ENCODE measurements around the gene SLC25A41.
A peak's percentile ranks its signal among the peaks of the same experiment; 100 is the strongest.
"Not testable (repeated sequence)": the region's sequence is repeated elsewhere in the genome, so short reads cannot be mapped to it uniquely, and the experiment has no call there.

Gene SLC25A41

DNA sequence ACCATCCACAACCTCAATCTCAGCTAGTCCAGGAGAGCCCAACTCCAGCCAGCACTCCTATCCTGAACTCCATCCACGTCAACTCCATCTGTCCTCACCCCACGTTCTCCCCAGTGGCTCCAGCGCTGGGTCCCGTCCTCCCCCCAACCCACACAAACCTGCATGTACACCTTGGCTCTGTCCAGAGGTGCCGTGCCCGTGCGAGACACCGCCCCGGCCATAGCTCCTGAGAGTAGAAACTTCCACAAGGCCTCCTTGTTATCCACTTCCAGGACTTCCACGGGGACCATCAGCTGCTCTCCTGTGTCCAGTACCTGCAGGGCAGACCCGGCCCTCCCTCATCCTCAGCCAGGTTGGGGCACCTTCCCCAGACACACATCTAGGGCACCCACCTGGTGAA is 1.7 kb downstream of the SLC25A41 start:
- no peak for DNase-seq (ENCODE audit: low read depth)
- no peak overlapping the region for H3K4me3 ChIP-seq (ENCODE audit: control insufficient read depth, low read depth, low read length)
- TF ChIP-seq, protein P1, sequence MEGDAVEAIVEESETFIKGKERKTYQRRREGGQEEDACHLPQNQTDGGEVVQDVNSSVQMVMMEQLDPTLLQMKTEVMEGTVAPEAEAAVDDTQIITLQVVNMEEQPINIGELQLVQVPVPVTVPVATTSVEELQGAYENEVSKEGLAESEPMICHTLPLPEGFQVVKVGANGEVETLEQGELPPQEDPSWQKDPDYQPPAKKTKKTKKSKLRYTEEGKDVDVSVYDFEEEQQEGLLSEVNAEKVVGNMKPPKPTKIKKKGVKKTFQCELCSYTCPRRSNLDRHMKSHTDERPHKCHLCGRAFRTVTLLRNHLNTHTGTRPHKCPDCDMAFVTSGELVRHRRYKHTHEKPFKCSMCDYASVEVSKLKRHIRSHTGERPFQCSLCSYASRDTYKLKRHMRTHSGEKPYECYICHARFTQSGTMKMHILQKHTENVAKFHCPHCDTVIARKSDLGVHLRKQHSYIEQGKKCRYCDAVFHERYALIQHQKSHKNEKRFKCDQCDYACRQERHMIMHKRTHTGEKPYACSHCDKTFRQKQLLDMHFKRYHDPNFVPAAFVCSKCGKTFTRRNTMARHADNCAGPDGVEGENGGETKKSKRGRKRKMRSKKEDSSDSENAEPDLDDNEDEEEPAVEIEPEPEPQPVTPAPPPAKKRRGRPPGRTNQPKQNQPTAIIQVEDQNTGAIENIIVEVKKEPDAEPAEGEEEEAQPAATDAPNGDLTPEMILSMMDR (conservative IDR thresholded peaks at IDR 0.05; ENCODE audit: control insufficient read depth, insufficient read depth, low read depth, low read length), result no peak

DNA sequence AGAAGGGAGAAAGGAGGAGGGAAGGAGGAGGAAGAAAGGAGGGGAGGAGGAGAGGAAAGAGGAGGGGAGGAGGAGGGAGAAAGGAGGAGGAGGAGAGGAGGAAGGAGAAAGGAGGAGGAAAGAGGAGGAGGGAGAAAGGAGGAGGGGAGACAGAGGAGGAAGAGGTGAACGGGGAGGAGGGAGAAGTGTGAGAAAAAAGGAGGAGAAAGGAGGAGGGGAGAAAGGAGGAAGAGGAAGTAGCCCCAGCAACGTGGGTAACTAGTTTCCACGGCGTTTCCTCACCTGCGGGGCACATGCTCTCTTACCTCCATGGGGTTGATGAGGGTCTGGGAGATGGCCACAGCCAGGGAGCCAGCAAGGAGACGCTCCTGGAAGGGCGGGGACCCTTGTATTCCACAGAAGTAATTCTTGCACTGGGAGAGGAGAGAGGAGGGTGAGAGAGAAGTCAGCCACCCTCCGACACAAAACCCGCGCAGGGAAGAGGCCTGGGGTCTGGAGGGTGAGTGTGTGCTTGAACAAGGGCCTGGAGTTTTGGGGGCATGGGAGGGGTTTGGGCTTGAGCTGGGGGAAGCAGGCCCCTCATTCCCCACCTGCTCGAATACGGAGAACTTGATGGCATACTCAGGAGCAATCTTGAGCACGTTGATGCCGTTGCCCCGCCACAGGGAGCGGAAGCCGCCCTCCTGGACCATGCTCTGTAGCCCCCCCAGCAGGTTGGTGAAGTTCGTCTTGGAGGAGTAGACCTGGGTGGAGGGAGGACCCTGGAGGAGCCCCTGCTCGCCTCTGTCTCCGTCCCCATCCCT is 3.9 kb downstream of the SLC25A41 start:
- no peak overlapping the region for H3K4me3 ChIP-seq (ENCODE audit: control insufficient read depth, low read depth, low read length)
- TF ChIP-seq, protein P1 (conservative IDR thresholded peaks at IDR 0.05; ENCODE audit: control insufficient read depth, insufficient read depth, low read depth, low read length), result no peak
- no peak for DNase-seq (ENCODE audit: low read depth)

DNA sequence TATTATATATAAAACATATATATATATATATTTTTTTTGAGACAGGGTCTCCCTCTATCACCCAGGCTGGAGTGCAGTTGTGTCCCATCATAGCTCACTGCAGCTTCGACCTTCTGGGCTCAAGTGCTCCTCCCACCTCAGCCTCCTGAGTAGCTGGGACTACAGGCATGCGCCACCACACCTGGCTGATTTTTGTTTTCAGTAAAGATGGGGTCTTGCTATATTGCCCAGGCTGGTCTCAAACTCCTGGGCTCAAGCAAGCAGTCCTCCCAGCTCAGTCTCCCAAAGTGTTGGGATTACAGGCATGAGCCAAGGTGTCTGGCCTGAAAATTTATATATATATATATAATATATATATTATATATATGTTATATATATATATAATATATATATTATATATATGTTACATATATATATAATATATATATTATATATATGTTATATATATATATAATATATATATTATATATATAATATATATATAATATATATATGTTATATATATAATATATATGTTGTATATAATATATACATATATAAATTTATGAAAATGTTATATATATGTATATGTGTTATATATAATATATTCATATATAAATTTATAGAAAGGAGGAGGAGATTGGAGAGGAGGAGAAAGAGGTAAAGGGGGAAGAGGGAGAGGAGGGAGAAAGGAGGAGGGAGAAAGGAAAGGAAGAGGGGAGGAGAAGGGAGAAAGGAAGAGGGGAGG is 4.7 kb downstream of the SLC25A41 start:
- DNase-seq (ENCODE audit: low read depth); H3K4me3 ChIP-seq (ENCODE audit: control insufficient read depth, low read depth, low read length): not testable (repeated sequence)

DNA sequence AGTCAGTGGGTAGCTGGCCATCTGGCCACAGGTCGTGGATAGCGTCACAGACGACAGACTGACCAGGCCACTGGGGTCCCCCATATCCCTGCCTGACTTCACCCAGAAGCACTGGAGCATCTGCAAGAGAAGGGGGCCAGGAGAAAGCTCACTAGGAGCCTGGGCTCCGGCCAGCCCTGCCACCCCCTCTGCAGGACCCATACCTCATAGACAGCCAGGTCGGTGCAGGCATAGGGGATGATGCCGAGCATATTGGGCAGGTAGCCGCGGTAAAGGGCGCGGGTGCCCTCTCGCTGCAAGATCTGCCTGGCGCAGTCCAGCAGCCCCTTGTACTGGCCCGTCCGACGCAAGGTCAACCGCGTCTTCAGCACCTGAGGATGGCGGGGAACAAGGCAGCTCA is 6.4 kb downstream of the SLC25A41 start:
- no peak for DNase-seq (ENCODE audit: low read depth)
- H3K4me3 ChIP-seq (ENCODE audit: control insufficient read depth, low read depth, low read length), result no peak overlapping the region
- TF ChIP-seq, protein P1 (conservative IDR thresholded peaks at IDR 0.05; ENCODE audit: control insufficient read depth, insufficient read depth, low read depth, low read length), result no peak

DNA sequence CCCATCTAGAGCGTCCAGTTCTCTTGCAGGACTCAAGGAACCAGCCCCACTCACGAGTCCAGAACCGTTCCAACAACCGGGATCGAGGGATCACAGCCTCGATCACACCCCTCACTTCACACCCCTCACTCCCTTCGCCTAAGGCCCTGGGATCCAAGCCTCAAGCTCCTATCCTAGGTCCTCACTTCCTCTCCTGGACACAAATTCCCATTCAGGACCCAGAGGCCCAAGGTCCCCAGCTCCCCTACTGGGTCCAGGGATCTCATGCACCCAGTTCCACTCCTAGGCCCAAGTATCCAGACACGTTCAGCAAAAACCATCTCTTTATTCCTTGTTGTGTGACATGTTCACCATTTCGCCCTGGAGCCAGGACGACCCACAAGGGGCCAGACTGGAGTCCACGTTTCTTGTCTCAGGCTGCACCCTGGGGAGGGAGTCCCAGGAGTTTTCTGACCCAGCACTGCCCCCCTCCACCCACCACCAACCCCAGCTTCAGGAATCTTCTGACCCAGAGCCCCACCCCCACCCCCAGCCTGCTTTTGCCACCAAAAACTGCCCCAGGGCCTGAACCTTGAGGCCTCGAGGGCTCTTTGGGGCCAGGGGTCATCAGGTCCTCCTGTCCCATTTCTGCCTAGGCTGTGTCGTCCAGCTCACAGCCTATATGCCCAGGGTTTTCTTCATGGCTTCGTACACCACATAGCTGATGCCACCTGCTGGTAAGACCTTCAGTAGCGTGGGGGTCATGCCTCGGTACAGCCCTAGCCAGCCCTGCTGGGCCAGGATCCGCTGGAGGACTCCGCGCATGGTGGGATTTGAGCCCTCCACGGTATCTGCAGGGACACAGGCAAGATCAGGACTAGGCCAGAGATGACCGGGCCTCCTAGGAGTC is 7.6 kb downstream of the SLC25A41 start:
- H3K4me3 ChIP-seq (ENCODE audit: control insufficient read depth, low read depth, low read length), result peak overlapping the region; percentile 4
- DNase-seq (ENCODE audit: low read depth), result no peak
- TF ChIP-seq, protein P1 (conservative IDR thresholded peaks at IDR 0.05; ENCODE audit: control insufficient read depth, insufficient read depth, low read depth, low read length), result no peak

DNA sequence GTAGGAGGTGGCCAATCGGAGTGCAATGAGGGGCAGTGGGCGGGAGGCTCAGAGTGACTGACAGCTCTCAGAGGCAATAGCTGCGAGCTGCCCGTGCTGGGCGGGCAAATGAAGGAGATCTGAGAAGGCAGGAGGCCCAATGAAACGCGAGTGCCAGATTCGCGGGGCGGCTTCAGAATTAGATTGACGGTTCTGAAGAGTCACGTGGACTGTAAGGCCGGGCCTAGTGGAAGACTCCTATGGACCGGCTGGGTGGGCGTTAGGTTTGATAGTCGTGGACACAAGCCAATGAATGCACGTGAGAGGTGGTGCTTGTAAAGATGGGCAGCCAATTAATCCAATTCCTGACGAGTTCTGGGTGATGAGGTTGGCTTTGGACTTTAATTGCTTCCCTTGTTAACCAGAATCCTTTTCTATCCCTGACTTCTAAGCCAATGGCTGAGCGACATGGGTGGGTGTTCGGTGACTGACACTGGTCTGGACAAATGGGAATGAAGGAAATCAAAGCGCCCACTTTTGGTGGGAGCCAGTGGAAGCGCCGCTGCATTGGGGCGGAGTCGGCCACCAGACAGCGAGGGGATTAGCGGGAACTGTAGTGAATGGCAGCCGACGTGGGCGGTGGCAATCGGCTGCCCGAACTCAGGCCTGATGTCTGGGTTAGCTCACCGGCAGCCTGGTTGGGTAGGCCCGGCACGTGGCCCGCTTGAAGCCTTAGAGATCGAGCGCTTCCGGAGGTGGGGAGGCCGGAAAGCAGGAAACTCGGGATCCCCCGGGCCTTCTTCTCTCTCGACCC is 8.4 kb downstream of the SLC25A41 start:
- DNase-seq (ENCODE audit: low read depth), result peak; percentile 100
- TF ChIP-seq, protein P1 (conservative IDR thresholded peaks at IDR 0.05; ENCODE audit: control insufficient read depth, insufficient read depth, low read depth, low read length), result no peak
- peak overlapping the region; percentile 4 for H3K4me3 ChIP-seq (ENCODE audit: control insufficient read depth, low read depth, low read length)

Measured in fibroblast of mammary gland (primary cell).